ENCODE data around the gene UBR4.

GRCh38 chr1:19049798-19050197 lies 160.3 kb downstream of the UBR4 start:
- TF ChIP-seq SMC3 (IDR thresholded peaks at IDR 0.05) = no peak
- no peak for TF ChIP-seq CTCF (IDR thresholded peaks at IDR 0.05)
- TF ChIP-seq MAX (IDR thresholded peaks at IDR 0.05) = no peak
- no peak for TF ChIP-seq RAD21 (conservative IDR thresholded peaks at IDR 0.05 in 1 of 2, IDR thresholded peaks at IDR 0.05 in 1 of 2)
- no peak for TF ChIP-seq POLR2AphosphoS2 (conservative IDR thresholded peaks at IDR 0.05; ENCODE audit: low read length)
- TF ChIP-seq RFX5 (IDR thresholded peaks at IDR 0.05) = no peak
- TF ChIP-seq JUN (IDR thresholded peaks at IDR 0.05) = no peak
- TF ChIP-seq PBX3 (IDR thresholded peaks at IDR 0.05) = no peak
- TF ChIP-seq HMGXB4 (CRISPR knock-in tag; IDR thresholded peaks at IDR 0.05; ENCODE audit: borderline replicate concordance) = no peak
